ENCODE results near the gene CLEC16A.

- no peak for TF ChIP-seq CTCF (IDR thresholded peaks at IDR 0.05; ENCODE audit: low read depth, low read length, poor library complexity, severe bottlenecking)
- TF ChIP-seq EZH2phosphoT487 (IDR thresholded peaks at IDR 0.05; ENCODE audit: borderline replicate concordance, low read length), result no peak
Measured at GRCh38 chr16:11142261-11142630, 197.9 kb downstream of the CLEC16A start.
